ENCODE data around the gene MPND.

Gene MPND

DNA sequence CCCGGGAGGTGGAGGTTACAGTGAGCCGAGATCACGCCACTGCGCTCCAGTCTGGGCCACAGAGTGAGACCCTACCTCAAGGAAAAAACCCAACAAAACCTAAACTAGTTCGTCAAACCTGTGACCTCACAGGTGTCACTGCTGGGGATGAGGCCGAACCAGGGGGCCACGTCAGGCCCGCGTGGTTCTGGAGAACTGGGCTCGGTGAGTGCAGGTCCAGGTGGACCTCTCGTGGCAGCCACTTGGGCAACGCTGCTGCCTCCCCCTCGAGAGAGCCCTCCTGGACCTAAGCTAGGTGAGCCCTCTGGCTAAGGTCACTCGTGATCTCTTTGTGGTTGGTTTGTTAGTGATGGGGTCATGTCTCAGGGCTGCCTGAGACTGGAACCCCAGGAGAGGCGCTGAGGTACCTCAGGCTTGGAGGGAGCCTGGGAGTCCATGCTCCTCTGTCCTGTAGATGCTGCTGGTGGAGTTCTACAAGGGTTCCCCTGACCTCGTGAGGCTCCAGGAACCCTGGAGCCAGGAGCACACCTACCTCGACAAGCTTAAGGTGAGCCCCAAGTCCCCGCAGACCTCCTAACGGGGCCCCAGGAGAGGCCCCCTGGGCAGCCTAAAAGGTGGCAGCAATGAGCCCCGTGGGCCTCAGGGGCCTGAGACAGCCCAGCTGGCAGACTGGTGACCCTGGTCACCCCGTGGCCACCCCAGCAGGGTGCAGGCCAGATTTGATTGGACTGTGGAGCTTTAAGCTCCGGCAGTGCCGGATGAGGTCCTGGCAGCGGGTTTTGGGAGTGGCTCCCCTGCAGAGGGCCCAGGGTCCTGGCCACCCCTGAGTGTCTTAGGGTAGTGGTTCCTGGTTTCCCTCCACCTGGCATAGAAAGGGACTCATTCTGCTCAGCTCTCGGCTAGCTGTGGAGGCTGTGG lies 15.6 kb downstream of the MPND start:
- no peak for TF ChIP-seq CTCF (IDR thresholded peaks at IDR 0.05)
- H3K27ac ChIP-seq = no peak overlapping the region

DNA sequence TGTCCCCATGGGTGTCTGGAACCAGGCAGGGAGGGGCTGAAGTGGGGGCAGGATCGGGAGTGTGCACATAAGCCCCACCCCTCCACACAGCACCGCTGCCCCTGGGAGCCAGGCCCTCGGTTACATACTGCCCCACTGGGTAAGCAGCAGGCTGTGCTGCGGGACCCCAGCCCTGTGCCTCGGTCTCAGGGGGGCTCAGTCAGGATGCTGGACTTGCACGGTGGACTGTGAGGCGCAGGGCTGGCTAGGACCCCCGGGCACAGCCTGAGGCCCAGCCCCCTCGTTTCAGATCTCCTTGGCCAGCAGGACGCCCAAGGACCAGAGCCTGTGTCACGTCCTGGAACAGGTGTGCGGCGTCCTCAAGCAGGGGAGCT lies 16.3 kb downstream of the MPND start:
- Histone ChIP-seq H3K4me2 (ENCODE audit: low read length) (no peak overlapping the region), H3K79me2 (no peaks in the 10 kb centered on the region), H3K36me3 (ENCODE audit: control insufficient read depth, insufficient read depth, low read length) (no peaks in the 10 kb centered on the region), H3K4me1 (peaks cover 2% of the 10 kb centered on the region), H3K27me3 (ENCODE audit: control insufficient read depth, insufficient read depth, low read length) (no peaks in the 10 kb centered on the region), H3K9me3 (ENCODE audit: control insufficient read depth, low read length) (no peaks in the 10 kb centered on the region), H3K27ac (no peak overlapping the region), H3K4me3 (ENCODE audit: low read depth, low read length) (no peak overlapping the region), H2AFZ (no peak overlapping the region), H3K9ac (no peak overlapping the region)
- TF ChIP-seq CTCF (IDR thresholded peaks at IDR 0.05) = no peak

More for the DNA sequence above, 15.6 kb downstream of the MPND start:
- Histone ChIP-seq H3K9me3 (ENCODE audit: control insufficient read depth, low read length) (no peaks in the 10 kb centered on the region), H3K4me3 (ENCODE audit: low read depth, low read length) (no peak overlapping the region), H3K79me2 (no peaks in the 10 kb centered on the region), H3K4me1 (peaks cover 2% of the 10 kb centered on the region), H2AFZ (no peak overlapping the region), H3K36me3 (ENCODE audit: control insufficient read depth, insufficient read depth, low read length) (no peaks in the 10 kb centered on the region), H3K4me2 (ENCODE audit: low read length) (no peak overlapping the region), H3K27me3 (ENCODE audit: control insufficient read depth, insufficient read depth, low read length) (no peaks in the 10 kb centered on the region), H3K9ac (no peak overlapping the region)

DNA sequence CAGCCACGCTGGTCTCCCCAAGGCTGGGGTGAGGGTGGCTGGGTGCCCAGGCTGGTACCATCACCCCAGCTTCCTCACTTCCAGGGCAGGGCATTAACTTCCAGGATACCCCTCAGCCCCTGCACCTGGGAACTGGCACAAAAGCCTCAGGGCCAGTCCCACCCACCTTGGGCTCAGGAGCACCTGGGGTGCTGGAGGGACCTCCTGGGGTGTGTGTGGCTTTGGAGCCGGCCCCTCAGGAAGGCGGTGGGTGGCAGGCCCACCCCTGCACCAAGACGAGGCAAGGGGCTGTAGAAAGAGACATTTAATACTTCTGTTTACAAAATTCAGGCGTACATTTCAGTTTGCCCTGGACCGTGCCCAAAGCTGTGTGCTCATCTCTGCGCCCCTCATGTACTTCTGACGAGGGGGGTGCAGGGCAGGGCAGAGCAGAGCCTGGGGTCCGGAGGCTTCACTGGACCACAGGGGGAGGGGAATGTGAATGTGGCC lies 16.8 kb downstream of the MPND start:
- Histone ChIP-seq H3K79me2 (peaks cover 2% of the 10 kb centered on the region), H3K27me3 (ENCODE audit: control insufficient read depth, insufficient read depth, low read length) (no peaks in the 10 kb centered on the region), H2AFZ (no peak overlapping the region), H3K4me3 (ENCODE audit: low read depth, low read length) (no peak overlapping the region), H3K9me3 (ENCODE audit: control insufficient read depth, low read length) (no peaks in the 10 kb centered on the region), H3K4me1 (peaks cover 2% of the 10 kb centered on the region), H3K4me2 (ENCODE audit: low read length) (no peak overlapping the region), H3K36me3 (ENCODE audit: control insufficient read depth, insufficient read depth, low read length) (no peaks in the 10 kb centered on the region), H3K9ac (no peak overlapping the region), H3K27ac (no peak overlapping the region)
- TF ChIP-seq CTCF (IDR thresholded peaks at IDR 0.05) = no peak

DNA sequence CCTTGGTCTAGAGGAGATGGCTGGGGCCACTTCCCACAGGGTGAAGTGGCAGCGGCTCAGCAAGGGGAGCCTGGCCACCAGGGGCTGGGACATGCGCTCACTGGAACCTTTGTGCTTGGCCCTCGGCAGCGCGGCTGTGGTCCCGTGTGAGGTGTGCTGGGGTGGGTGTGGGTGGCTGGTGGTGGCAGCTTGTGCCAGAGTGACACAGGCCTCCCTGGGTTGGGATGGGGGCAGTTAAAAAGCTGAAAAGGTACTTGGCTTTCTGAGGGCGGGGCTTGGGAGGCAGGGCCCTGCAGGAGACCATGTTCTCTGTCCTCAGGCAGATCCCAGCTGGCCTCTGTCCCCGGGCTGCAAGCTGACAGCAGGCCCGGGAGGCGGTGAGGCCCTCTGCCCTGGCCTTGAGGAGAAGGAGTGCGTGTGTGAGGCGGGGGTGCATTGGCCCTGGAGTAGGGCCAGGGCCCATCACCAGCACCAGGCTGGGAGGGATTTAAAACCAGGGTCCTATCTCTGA lies 17.3 kb downstream of the MPND start:
- Histone ChIP-seq H3K27me3 (ENCODE audit: control insufficient read depth, insufficient read depth, low read length) (no peaks in the 10 kb centered on the region), H3K27ac (no peak overlapping the region), H3K4me1 (peaks cover 2% of the 10 kb centered on the region), H3K4me2 (ENCODE audit: low read length) (no peak overlapping the region), H3K79me2 (peaks cover 7% of the 10 kb centered on the region), H3K36me3 (ENCODE audit: control insufficient read depth, insufficient read depth, low read length) (no peaks in the 10 kb centered on the region), H3K9me3 (ENCODE audit: control insufficient read depth, low read length) (no peaks in the 10 kb centered on the region), H3K4me3 (ENCODE audit: low read depth, low read length) (no peak overlapping the region), H2AFZ (no peak overlapping the region), H3K9ac (no peak overlapping the region)
- TF ChIP-seq CTCF (IDR thresholded peaks at IDR 0.05) = no peak
